Measurements from ENCODE around the gene INPP4B. TPM values are rescaled to one million over a fixed set of nuclear protein-coding genes. Genes with fewer than 3 reads are reported as not detected.
A peak's percentile ranks its signal among the peaks of the same experiment; 100 is the strongest.

Gene INPP4B
- total RNA-seq, 1 experiment from 2014 or later = 53.7 TPM

DNA sequence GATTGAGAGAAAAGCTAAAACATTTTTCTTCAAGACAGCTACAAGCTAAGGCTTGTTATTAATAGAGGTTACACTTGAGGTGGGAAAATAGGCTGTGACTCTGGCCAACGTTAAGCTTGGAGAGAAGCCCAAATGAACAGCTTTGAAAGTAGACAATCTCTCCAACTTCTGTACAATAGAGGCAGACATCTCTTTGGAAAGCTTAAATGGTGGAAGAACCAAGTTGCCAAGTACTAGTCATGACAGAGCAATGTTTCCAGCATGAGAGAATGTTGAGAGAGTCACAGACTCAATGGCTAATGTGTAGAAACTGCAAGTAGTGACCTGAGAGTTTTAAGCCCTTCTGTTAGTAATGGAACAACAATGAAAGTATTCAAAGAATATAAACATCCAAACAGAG, 298.1 kb downstream of the INPP4B start:
- Histone ChIP-seq H3K27me3 (ENCODE audit: insufficient read depth, low read depth) (no peaks in the 10 kb centered on the region), H3K79me2 (ENCODE audit: low read depth) (no peaks in the 10 kb centered on the region), H3K27ac (peak overlapping the region; percentile 99), H3K4me3 (no peak overlapping the region), H3K36me3 (ENCODE audit: low read depth) (no peaks in the 10 kb centered on the region; the same call in 1 of the 2 replicates), H3K4me2 (peak overlapping the region; percentile 32), H3K9me2 (ENCODE audit: insufficient read depth) (no peaks in the 10 kb centered on the region), H3K9me3 (ENCODE audit: insufficient read depth, low read depth) (peaks cover 6% of the 10 kb centered on the region; the same call in 1 of the 2 replicates), H3K4me1 (replicated peaks; ENCODE audit: insufficient read depth) (peaks cover 48% of the 10 kb centered on the region), H2AFZ (no peak overlapping the region), H4K20me1 (ENCODE audit: insufficient read depth) (no peaks in the 10 kb centered on the region), H3F3A (ENCODE audit: insufficient read depth, low read depth) (peaks cover 44% of the 10 kb centered on the region)
- intact Hi-C loops (cut with micrococcal nuclease; ENCODE audit: unreplicated experiment) = no loop called here
- no peak for DNase-seq
- ChIA-PET POLR2A (ENCODE audit: unreplicated experiment) (interaction anchor here (0.8 kb wide), 1 partner anchor 68 kb away, joined by 3 read pairs; no protein-coding TSS in a partner anchor), CTCF (no interaction called here)
- BruUV-seq (replicated peaks) = no TSS peak
- TF ChIP-seq, protein P1, sequence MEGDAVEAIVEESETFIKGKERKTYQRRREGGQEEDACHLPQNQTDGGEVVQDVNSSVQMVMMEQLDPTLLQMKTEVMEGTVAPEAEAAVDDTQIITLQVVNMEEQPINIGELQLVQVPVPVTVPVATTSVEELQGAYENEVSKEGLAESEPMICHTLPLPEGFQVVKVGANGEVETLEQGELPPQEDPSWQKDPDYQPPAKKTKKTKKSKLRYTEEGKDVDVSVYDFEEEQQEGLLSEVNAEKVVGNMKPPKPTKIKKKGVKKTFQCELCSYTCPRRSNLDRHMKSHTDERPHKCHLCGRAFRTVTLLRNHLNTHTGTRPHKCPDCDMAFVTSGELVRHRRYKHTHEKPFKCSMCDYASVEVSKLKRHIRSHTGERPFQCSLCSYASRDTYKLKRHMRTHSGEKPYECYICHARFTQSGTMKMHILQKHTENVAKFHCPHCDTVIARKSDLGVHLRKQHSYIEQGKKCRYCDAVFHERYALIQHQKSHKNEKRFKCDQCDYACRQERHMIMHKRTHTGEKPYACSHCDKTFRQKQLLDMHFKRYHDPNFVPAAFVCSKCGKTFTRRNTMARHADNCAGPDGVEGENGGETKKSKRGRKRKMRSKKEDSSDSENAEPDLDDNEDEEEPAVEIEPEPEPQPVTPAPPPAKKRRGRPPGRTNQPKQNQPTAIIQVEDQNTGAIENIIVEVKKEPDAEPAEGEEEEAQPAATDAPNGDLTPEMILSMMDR (conservative IDR thresholded peaks at IDR 0.05) = no peak
- TF ChIP-seq EZH2 (IDR thresholded peaks at IDR 0.05; ENCODE audit: low read depth) = no peak

DNA sequence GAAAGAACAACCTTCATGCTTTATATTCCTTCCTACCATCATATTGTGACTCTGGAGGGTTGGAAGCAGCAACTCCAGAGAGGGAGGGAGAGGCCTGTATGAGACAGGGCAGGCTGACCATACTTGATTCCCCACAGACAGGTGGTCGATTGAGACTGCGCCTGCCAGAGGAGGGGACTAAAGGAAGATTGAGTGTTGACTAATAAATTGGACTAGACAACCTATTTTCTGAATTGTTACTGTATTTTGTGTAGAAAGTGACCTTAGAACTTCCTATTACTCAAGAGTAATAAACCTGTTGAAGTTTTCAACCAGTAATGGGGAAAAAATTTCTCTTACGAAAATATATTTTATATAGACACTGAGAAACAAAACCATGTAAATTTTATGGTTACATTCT, 301.5 kb downstream of the INPP4B start:
- Histone ChIP-seq H3K9me2 (ENCODE audit: insufficient read depth) (no peaks in the 10 kb centered on the region), H3K79me2 (ENCODE audit: low read depth) (no peaks in the 10 kb centered on the region), H3K27ac (no peak overlapping the region), H3K36me3 (ENCODE audit: low read depth) (no peaks in the 10 kb centered on the region; the same call in 1 of the 2 replicates), H3K27me3 (ENCODE audit: insufficient read depth, low read depth) (no peaks in the 10 kb centered on the region), H2AFZ (no peak overlapping the region), H3K4me1 (replicated peaks; ENCODE audit: insufficient read depth) (peaks cover 24% of the 10 kb centered on the region), H3K4me2 (no peak overlapping the region), H3F3A (ENCODE audit: insufficient read depth, low read depth) (peaks cover 28% of the 10 kb centered on the region), H3K9me3 (ENCODE audit: insufficient read depth, low read depth) (peaks cover 6% of the 10 kb centered on the region; the same call in 1 of the 2 replicates), H3K4me3 (no peak overlapping the region), H4K20me1 (ENCODE audit: insufficient read depth) (no peaks in the 10 kb centered on the region)
- no peak for DNase-seq
- TF ChIP-seq, protein P1 (conservative IDR thresholded peaks at IDR 0.05) = no peak
- TF ChIP-seq EZH2 (IDR thresholded peaks at IDR 0.05; ENCODE audit: low read depth) = no peak
- CTCF ChIA-PET = no interaction called here
- intact Hi-C loops (cut with micrococcal nuclease; ENCODE audit: unreplicated experiment) = no loop called here
- POLR2A ChIA-PET (ENCODE audit: unreplicated experiment) = interaction anchor here (0.6 kb wide), 1 partner anchor 376 kb away, joined by 6 read pairs; no protein-coding TSS in a partner anchor
- BruUV-seq (replicated peaks) = no TSS peak

DNA sequence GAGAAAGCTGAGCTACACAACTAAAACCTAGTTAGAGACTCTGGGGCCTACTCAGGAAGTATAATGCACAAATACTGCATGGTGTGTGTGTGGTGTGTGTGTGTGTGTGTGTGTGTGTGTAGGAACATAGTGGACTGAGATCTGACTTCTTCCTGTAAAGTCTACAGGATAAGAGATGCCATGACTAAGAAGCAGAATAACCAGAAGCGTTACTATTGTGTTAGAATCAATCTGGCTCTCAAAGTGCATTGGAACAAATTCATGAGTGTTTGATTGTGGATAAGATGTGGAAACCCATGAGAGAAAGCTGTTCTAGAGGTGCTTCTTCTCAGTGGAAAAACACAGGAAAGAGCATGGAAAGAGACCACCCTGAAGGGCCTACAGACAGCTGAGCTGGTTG, 302.1 kb downstream of the INPP4B start:
- Histone ChIP-seq H3K4me3 (no peak overlapping the region), H3K9me2 (ENCODE audit: insufficient read depth) (no peaks in the 10 kb centered on the region), H3K4me1 (replicated peaks; ENCODE audit: insufficient read depth) (peaks cover 18% of the 10 kb centered on the region), H3K4me2 (no peak overlapping the region), H4K20me1 (ENCODE audit: insufficient read depth) (no peaks in the 10 kb centered on the region), H3K27me3 (ENCODE audit: insufficient read depth, low read depth) (no peaks in the 10 kb centered on the region), H3F3A (ENCODE audit: insufficient read depth, low read depth) (peaks cover 22% of the 10 kb centered on the region), H3K9me3 (ENCODE audit: insufficient read depth, low read depth) (peaks cover 6% of the 10 kb centered on the region; the same call in 1 of the 2 replicates), H3K27ac (no peak overlapping the region), H2AFZ (no peak overlapping the region), H3K79me2 (ENCODE audit: low read depth) (no peaks in the 10 kb centered on the region), H3K36me3 (ENCODE audit: low read depth) (no peaks in the 10 kb centered on the region; the same call in 1 of the 2 replicates)
- TF ChIP-seq, protein P1 (conservative IDR thresholded peaks at IDR 0.05) = no peak
- TF ChIP-seq EZH2 (IDR thresholded peaks at IDR 0.05; ENCODE audit: low read depth) = no peak
- no TSS peak for BruUV-seq (replicated peaks)
- ChIA-PET CTCF (no interaction called here), POLR2A (ENCODE audit: unreplicated experiment) (interaction anchor here (0.6 kb wide), 1 partner anchor 375 kb away, joined by 6 read pairs; no protein-coding TSS in a partner anchor)
- intact Hi-C loops (cut with micrococcal nuclease; ENCODE audit: unreplicated experiment) = no loop called here
- no peak for DNase-seq
